Spinal cord (tissue), 10 donors: ENCODE measurements around the gene ALDH1L2. TPM values are rescaled to one million over a fixed set of nuclear protein-coding genes. Genes with fewer than 3 reads are reported as not detected.
"Not testable (repeated sequence)": the region's sequence is repeated elsewhere in the genome, so short reads cannot be mapped to it uniquely, and the experiment has no call there.

Experiments used
- DNase-seq, 6 donors: peaks; one replicate each; pipeline versions ENCODE4 v3.0.0 to v3.0.0-alpha.2; 2013 to 2015; ENCODE audit warnings: low spot score in 6 of 6, low read depth in 4 of 6
- H3K27ac ChIP-seq: one replicate; pipeline ENCODE4 v1.5.1; 2013; ENCODE audit warnings: low read depth, low read length, control low read depth
- H3K27me3 ChIP-seq: one replicate; pipeline ENCODE4 v1.6.1; 2013; ENCODE audit warnings: low read length; ENCODE audit not compliant: control insufficient read depth, insufficient read depth
- H3K36me3 ChIP-seq: one replicate; pipeline ENCODE4 v1.6.1; 2013; ENCODE audit warnings: low read length; ENCODE audit not compliant: control insufficient read depth, insufficient read depth
- H3K4me1 ChIP-seq: one replicate; pipeline ENCODE4 v1.6.1; 2013; ENCODE audit warnings: low read length; ENCODE audit not compliant: control insufficient read depth, insufficient read depth
- H3K4me3 ChIP-seq: one replicate; pipeline ENCODE4 v1.5.1; 2013; ENCODE audit warnings: low read depth, low read length, control low read depth
- H3K9me3 ChIP-seq: one replicate; pipeline ENCODE4 v1.6.1; 2013; ENCODE audit warnings: low read length; ENCODE audit not compliant: control insufficient read depth, insufficient read depth
- WGBS: methylation state at CpG from one replicate; pipeline ENCODE4 v1.1.5; 2013; ENCODE audit warnings: missing lambda C conversion rate; ENCODE audit not compliant: insufficient coverage; 5-methylcytosine and 5-hydroxymethylcytosine counted together
- polyA plus RNA-seq, 2 donors: library from polyadenylated mRNA; unstranded; fragments of 120-200 nt; gene quantifications; one replicate each; pipeline ENCODE4 v1.2.1, GENCODE V29; 2013; ENCODE audit not compliant: insufficient read length in 2 of 2
- total RNA-seq, 2 donors: library from RNA; depleted of rRNA in 1 of 2; stranded (reverse); fragments of 120-200 nt in 1 of 2; fragments of >200 nt in 1 of 2; gene quantifications; one replicate each; pipeline versions ENCODE4 v1.2.3 to v1.2.4, GENCODE V29; 2013 to 2014
- donor health status: healthy.

ALDH1L2 gene
- total and polyA plus RNA-seq, 4 donors: 9.1 to 13.2 (median 9.5) TPM

DNA sequence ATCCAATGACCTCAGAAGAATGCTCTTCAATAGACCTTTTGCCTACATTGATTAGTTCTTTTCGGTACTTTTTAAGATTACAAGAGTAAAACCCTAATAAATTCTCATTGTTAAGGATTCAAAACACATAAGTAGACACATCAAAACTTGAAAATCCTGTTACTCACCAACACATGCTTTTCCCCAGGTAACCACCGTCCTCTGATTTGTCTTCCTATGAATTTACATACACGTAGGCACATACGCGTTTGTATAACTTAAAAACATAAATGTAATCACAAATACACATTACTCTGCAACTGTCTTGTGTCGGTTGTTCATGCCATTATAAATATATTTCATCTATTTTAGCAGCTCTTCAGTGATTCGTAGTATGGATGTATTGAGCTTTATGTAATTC, 22.4 kb upstream of the ALDH1L2 start:
- peak in 1 of 6 donors; percentile 24 for DNase-seq
- no peak overlapping the region for H3K27ac ChIP-seq

DNA sequence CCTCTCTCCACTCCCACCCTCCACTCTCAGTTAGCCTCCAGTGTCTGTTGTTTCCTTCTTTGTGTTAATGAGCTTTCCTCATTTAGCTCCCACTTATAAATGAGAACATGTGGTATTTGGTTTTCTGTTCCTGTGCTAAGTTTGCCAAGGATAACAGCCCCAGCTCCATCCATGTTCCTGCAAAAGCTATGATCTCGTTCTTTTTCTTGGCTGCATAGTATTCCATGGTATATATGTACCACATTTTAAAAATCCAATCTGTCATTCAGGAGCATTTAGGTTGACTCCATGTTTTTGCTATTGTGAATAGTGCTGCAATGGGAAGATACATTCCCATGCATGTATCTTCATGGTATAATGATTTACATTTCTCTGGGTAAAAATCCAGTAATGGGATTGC, 20.5 kb upstream of the ALDH1L2 start:
- Histone ChIP-seq H3K4me1 (peaks cover 8% of the 10 kb centered on the region), H3K9me3 (no peaks in the 10 kb centered on the region), H3K27ac (no peak overlapping the region), H3K27me3 (no peaks in the 10 kb centered on the region), H3K4me3 (no peak overlapping the region), H3K36me3 (no peaks in the 10 kb centered on the region)
- DNase-seq: no peak
- no CpG with 5 or more reads among the region's 1 CpG for WGBS

More for the DNA sequence above, 22.4 kb upstream of the ALDH1L2 start:
- Histone ChIP-seq H3K9me3 (no peaks in the 10 kb centered on the region), H3K27me3 (no peaks in the 10 kb centered on the region), H3K36me3 (no peaks in the 10 kb centered on the region), H3K4me3 (peak overlapping the region; percentile 97), H3K4me1 (peaks cover 9% of the 10 kb centered on the region)
- WGBS: no CpG with 5 or more reads among the region's 7 CpGs

DNA sequence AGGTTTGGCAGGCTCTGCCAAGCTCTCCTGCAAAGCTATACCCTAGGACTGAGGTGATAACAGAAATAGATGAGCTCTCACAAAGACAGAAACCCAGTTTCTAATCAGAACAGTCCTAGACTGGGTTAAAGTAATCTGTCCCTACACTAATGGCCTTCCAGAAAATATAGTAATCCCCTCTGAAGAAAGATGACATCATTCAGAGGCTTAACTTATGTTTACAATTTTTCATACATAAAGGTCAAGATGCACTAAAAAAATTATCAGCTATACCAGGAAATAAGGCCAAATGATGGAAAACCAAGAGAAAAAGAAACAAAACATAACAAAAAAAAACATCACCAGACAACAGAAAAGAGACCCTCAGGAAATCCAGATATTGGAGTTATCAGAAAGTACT, 18.4 kb upstream of the ALDH1L2 start:
- Histone ChIP-seq H3K27me3 (no peaks in the 10 kb centered on the region), H3K4me1 (no peaks in the 10 kb centered on the region), H3K36me3 (no peaks in the 10 kb centered on the region), H3K4me3 (no peak overlapping the region), H3K9me3 (no peaks in the 10 kb centered on the region), H3K27ac (no peak overlapping the region)
- no peak for DNase-seq

DNA sequence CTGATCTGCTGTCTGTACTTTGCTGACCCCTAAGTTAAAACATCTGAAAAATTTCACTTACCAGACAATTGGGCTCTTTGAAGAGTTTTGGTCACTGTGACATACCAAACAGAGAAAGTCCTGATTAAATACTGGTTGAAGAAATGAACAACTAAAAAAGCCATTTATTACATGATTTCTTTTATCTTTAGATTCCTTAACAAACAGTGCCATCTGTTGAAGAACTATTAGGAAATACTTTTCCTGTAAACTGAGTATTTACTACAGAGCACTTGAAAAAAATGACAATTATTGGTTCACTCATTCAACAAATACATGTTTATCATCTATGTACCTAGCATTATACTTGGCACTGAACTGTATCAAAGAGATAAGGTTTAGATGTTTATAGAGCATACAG, 16.7 kb upstream of the ALDH1L2 start:
- Histone ChIP-seq H3K4me1 (no peaks in the 10 kb centered on the region), H3K27ac (no peak overlapping the region), H3K4me3 (no peak overlapping the region), H3K9me3 (no peaks in the 10 kb centered on the region), H3K36me3 (no peaks in the 10 kb centered on the region), H3K27me3 (no peaks in the 10 kb centered on the region)
- peak in 1 of 6 donors; percentile 36 for DNase-seq

DNA sequence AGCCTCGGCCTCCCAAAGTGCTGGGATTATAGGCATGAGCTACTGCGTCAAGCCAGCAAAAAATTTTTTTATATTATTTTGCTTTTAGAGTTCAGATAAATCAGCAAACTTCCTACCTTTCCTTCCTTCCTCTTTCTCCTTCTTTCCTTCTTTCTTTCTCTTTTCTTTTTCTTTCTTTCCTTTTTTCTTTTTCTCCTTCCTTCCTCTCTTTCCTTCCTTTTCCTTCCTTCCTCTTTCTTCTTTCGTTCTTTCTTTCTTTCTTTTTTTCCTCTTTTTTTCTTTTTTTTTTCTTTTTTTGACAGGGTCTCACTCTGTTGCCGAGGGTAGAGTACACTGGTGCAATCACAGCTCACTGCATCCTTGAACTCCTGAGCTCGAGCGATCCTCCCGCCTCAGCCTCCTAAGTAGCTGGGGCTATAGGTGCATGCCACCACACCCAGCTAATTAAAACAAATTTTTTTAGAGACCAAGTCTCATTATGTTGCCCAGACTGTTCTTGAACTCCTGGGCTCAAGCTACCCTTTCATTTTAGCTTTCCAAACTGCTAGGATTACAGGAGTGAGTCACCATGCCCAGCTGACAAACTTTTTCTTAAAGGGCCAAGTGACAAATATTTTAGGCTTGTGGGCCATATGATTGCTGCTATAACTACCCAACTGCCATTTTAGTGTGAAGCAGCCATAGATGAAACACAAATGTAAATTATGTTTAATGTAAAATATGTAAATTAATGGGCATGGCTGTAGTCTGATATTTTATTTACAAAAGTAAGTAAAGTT, 16.1 kb upstream of the ALDH1L2 start:
- WGBS: 87% methylated on average over 5 of the region's 7 CpGs
- no peak for DNase-seq
- Histone ChIP-seq H3K27ac (no peak overlapping the region), H3K36me3 (no peaks in the 10 kb centered on the region), H3K9me3 (no peaks in the 10 kb centered on the region), H3K4me1 (no peaks in the 10 kb centered on the region), H3K27me3 (no peaks in the 10 kb centered on the region), H3K4me3 (no peak overlapping the region)

DNA sequence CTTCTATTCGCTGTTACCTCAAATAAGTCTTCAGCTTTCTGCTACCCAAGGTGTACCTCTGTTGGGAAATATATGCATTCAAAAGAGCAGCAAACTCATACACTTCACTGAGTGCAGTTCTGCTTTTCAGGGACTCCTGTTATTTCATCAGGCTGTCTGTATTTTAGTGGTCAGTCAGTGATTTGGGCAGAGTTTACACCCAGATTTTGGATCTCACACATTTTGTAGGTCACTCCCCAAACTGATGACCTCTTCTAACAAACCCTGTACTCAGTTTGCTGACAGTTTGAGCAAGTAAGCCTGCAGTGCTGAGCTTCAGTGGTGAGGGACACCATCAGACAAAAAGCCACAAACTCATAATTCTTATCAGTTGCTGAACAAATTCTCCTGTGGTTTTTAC, 15.1 kb upstream of the ALDH1L2 start:
- H3K36me3 ChIP-seq: no peaks in the 10 kb centered on the region
- H3K4me3 ChIP-seq: no peak overlapping the region
- WGBS: 100% methylated on average over 1 of the region's 1 CpG
- DNase-seq: no peak
- no peaks in the 10 kb centered on the region for H3K27me3 ChIP-seq
- no peak overlapping the region for H3K27ac ChIP-seq
- no peaks in the 10 kb centered on the region for H3K4me1 ChIP-seq
- no peaks in the 10 kb centered on the region for H3K9me3 ChIP-seq

DNA sequence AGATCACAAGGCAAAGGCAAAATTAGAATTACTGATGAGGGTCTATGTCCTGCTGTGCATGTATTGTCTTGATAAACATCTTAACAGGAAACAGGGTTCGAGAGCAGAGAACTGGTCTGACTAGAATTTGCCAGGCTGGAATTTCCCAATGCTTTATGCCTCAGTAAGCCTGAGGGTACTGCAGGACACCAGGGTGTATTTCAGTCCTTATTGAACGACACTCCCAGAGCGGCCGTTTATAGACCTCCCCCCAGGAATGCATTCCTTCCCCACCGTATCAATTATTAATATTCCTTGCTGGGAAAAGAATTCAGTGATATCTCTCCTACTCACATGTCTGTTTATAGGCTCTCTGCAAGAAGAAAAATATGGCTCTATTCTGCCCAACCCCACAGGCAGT, 11.1 kb upstream of the ALDH1L2 start:
- not testable (repeated sequence) for H3K4me1 ChIP-seq, DNase-seq, H3K9me3 ChIP-seq, H3K36me3 ChIP-seq, H3K27ac ChIP-seq, H3K4me3 ChIP-seq, H3K27me3 ChIP-seq
- 75% methylated on average over 2 of the region's 5 CpGs for WGBS

DNA sequence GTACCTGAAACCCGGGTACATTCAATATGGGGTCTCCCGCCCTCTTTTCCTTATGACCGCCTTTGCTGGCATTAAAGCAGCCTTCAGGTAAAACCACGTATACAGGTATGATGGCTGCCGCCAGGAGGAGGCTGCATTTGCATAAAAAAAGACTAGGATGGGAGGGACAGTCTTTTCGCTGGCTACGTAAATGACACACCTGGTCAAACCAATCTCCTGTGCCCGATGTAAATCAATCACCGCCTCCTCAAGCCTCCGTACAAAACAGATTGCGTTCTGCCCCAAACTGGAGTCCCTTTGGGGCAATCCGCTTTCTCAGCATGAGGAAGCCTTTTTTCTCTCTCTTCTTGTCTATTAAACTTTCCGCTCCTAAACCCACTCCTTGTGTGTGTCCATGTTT, 8.1 kb upstream of the ALDH1L2 start:
- Histone ChIP-seq H3K27me3 (no peaks in the 10 kb centered on the region), H3K36me3 (no peaks in the 10 kb centered on the region), H3K27ac (no peak overlapping the region), H3K9me3 (no peaks in the 10 kb centered on the region), H3K4me1 (no peaks in the 10 kb centered on the region), H3K4me3 (no peak overlapping the region)
- DNase-seq: peak in 1 of 6 donors; percentile 81
- 41% methylated on average over 12 of the region's 13 CpGs for WGBS

DNA sequence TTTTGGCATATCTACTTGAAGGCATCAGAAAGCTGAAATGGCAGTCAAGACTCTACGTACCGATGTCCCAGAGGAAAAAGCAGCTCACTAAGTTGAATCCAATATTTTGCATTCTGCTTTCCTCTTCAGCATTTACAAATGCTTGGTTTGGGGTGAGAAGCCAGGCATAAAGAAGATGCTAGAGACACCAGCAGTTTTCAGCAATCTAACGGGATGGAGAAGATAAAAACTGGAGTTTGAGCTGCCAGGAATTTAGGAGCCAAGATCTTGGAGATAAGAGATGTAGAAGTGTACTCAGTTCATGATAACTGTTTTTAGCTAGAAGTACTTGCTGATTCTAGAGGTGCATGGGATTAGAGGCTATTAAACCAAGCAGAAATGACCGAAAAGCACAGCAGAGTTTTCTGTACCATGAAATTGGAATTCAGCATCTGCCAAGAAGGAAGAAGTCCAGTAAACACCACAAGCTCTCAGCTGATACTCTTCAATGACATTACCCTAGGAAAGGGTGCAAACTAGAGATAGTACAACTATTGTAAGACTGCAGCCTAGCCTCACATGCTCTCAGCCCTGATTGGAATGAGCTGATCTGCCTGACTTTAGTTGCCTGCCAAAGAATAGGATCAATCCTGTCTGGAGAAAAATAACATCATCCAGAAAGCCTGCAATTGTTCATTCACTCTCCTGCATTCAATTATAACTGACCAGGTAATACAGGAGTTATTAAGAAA, 7.4 kb upstream of the ALDH1L2 start:
- Histone ChIP-seq H3K4me3 (no peak overlapping the region), H3K36me3 (no peaks in the 10 kb centered on the region), H3K27me3 (no peaks in the 10 kb centered on the region), H3K27ac (no peak overlapping the region), H3K4me1 (no peaks in the 10 kb centered on the region), H3K9me3 (no peaks in the 10 kb centered on the region)
- 84% methylated on average over 3 of the region's 4 CpGs for WGBS
- peak in 2 of 6 donors; percentile 51 to 52 for DNase-seq

DNA sequence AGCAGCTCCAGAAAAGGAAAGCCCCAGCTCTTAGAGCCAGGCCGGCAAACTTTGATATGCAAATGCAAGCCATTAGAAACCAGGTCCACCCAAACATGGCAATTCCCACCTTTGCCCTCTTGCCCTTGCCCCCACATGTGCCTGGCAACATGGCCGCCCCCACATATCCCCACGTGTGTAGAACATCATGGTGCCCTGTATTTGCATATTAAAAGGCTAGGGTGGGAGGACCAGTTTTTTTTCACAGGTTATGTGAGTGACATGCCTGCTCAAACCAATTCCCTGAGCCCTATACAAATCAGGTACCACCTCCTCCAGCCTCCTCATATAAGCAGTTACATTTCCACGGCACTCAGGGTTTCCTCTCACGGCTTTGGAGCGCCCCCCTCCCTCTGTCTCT, 6.1 kb upstream of the ALDH1L2 start:
- no peak overlapping the region for H3K4me3 ChIP-seq
- no peak for DNase-seq
- WGBS: 73% methylated on average over 4 of the region's 6 CpGs
- no peaks in the 10 kb centered on the region for H3K4me1 ChIP-seq
- H3K27me3 ChIP-seq: no peaks in the 10 kb centered on the region
- H3K27ac ChIP-seq: no peak overlapping the region
- no peaks in the 10 kb centered on the region for H3K36me3 ChIP-seq
- H3K9me3 ChIP-seq: no peaks in the 10 kb centered on the region
